ENCODE measurements around the gene MAGEB6.

DNA sequence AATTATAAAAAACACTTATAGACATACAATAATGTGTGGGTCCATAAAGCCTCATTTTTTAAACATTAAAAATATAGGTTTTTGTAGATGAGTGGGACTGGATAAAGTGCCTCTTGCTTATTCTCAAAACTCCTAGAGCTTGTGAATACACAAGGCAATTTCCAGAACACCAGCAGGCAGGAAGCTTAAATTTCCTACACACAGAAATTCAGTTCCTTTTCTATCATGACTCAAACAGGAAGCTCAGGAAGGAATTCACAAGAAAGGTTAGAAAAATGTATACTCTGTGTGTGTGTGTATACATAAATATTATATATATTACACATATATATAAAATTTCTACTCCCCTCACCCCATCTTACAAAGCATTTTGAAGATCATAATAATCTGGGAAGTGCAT lies 11.3 kb downstream of the MAGEB6 start:
- TF ChIP-seq, protein P1, sequence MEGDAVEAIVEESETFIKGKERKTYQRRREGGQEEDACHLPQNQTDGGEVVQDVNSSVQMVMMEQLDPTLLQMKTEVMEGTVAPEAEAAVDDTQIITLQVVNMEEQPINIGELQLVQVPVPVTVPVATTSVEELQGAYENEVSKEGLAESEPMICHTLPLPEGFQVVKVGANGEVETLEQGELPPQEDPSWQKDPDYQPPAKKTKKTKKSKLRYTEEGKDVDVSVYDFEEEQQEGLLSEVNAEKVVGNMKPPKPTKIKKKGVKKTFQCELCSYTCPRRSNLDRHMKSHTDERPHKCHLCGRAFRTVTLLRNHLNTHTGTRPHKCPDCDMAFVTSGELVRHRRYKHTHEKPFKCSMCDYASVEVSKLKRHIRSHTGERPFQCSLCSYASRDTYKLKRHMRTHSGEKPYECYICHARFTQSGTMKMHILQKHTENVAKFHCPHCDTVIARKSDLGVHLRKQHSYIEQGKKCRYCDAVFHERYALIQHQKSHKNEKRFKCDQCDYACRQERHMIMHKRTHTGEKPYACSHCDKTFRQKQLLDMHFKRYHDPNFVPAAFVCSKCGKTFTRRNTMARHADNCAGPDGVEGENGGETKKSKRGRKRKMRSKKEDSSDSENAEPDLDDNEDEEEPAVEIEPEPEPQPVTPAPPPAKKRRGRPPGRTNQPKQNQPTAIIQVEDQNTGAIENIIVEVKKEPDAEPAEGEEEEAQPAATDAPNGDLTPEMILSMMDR (conservative IDR thresholded peaks at IDR 0.05 in 1 of 2, IDR thresholded peaks at IDR 0.05 in 1 of 2; ENCODE audit: extremely low read depth in 1 of 2, insufficient read depth in 1 of 2, low read depth in 1 of 2, low read length in 2 of 2): no peak
- no peak for TF ChIP-seq EZH2 (IDR thresholded peaks at IDR 0.05; ENCODE audit: borderline replicate concordance, low read length)

Data from mammary epithelial cell (primary cell).